ENCODE results near the gene CEPT1.

DNA sequence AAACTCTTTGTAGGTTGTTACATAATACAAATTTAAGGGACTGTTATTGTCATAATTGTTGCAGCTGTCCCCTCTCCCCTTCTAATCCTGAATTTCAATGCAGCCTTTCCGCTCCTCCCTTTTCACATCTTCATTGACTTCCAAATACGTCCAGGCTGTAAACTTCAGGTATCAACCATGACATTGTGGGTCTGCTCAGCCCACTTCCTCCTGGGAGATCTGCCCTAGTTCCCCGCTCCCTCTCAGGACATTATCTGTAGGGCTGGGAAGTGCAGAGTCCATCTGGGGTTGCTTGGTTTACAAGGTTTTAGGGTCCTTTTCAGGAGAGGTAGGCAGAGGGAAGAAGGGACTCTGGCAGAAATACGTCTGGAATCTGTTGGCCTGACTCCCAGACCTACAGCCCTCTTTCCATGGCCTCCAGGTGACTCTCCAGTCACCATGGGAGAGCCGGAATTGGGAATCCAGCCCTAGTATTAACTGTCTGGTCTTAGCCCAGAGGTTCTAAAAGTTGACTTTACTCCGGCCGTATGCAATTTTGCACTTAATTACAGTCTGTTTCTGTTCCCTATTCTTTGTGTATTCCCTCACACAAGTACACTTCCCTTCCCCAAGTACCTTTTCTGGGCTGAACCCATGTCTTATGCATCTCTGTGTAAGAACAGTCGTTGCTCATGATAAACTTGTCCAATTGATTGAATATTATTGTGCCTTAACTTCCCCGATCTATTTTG, 65.1 kb downstream of the CEPT1 start:
- TF ChIP-seq L3MBTL2 (conservative IDR thresholded peaks at IDR 0.05) (no peak), BHLHE40 (IDR thresholded peaks at IDR 0.05; ENCODE audit: borderline replicate concordance) (no peak), FOXK2 (IDR thresholded peaks at IDR 0.05) (no peak)
